ENCODE results near the gene ACKR2. TPM values are rescaled to one million over a fixed set of nuclear protein-coding genes. Genes with fewer than 3 reads are reported as not detected.

The ACKR2 gene
- total and polyA plus RNA-seq, 2 of the 13 experiments (the other 11 are each of a cell fraction or from before 2014, with no cell fraction given): 1.1 to 1.9 TPM

- TF ChIP-seq SIN3A (IDR thresholded peaks at IDR 0.05; ENCODE audit: borderline replicate concordance, low read depth, low read length): 0 out of 2 replicates have a peak, but pooled peaks have one; percentile 14
- peak; percentile 88 for TF ChIP-seq FOXC1 (CRISPR knock-in tag; IDR thresholded peaks at IDR 0.05; ENCODE audit: borderline replicate concordance)
- TF ChIP-seq ZBTB7A (CRISPR knock-in tag; IDR thresholded peaks at IDR 0.05): peak; percentile 16; the same call in 1 of the 2 replicates
- no peak for TF ChIP-seq SOX13 (IDR thresholded peaks at IDR 0.05)
- peak in 1 of 2 experiments; percentile 39; a peak in 1 of 4 replicates for TF ChIP-seq SOX13 (CRISPR knock-in tag; conservative IDR thresholded peaks at IDR 0.05 in 1 of 2, IDR thresholded peaks at IDR 0.05 in 1 of 2)
- TF ChIP-seq PPARG (CRISPR knock-in tag; conservative IDR thresholded peaks at IDR 0.05): peak; percentile 17
- TF ChIP-seq NKX3-1 (CRISPR knock-in tag; IDR thresholded peaks at IDR 0.05): 0 out of 2 replicates have a peak, but pooled peaks have one; percentile 67
- TF ChIP-seq NFIC (IDR thresholded peaks at IDR 0.05; ENCODE audit: low read length): peak; percentile 71
- TF ChIP-seq EP300 (IDR thresholded peaks at IDR 0.05; ENCODE audit: low read depth in 2 of 2, low read length in 2 of 2): peak in 1 of 2 experiments; percentile 67; a peak in 2 of 4 replicates
- TF ChIP-seq EP300 (CRISPR knock-in tag; IDR thresholded peaks at IDR 0.05; ENCODE audit: borderline replicate concordance): no peak
- TF ChIP-seq SOX6 (IDR thresholded peaks at IDR 0.05): no peak
- peak; percentile 8; the same call in 1 of the 2 replicates for TF ChIP-seq SOX6 (CRISPR knock-in tag; IDR thresholded peaks at IDR 0.05)
- TF ChIP-seq NR2F6 (IDR thresholded peaks at IDR 0.05): peak; percentile 58
- TF ChIP-seq NR2F6 (CRISPR knock-in tag; IDR thresholded peaks at IDR 0.05): no peak; the same call in 1 of the 2 replicates
- TF ChIP-seq, protein P1, sequence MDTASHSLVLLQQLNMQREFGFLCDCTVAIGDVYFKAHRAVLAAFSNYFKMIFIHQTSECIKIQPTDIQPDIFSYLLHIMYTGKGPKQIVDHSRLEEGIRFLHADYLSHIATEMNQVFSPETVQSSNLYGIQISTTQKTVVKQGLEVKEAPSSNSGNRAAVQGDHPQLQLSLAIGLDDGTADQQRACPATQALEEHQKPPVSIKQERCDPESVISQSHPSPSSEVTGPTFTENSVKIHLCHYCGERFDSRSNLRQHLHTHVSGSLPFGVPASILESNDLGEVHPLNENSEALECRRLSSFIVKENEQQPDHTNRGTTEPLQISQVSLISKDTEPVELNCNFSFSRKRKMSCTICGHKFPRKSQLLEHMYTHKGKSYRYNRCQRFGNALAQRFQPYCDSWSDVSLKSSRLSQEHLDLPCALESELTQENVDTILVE (CRISPR knock-in tag; IDR thresholded peaks at IDR 0.05): peak; percentile 12; the same call in 1 of the 2 replicates
- 0 out of 2 replicates have a peak, but pooled peaks have one; percentile 32 for TF ChIP-seq ZFP91 (CRISPR knock-in tag; IDR thresholded peaks at IDR 0.05; ENCODE audit: borderline replicate concordance)
- TF ChIP-seq NCOA2 (CRISPR knock-in tag; IDR thresholded peaks at IDR 0.05): peak; percentile 77
- peak; percentile 77; the same call in 1 of the 2 replicates for TF ChIP-seq EHMT2 (IDR thresholded peaks at IDR 0.05; ENCODE audit: borderline replicate concordance, low read depth, low read length)
- TF ChIP-seq HDAC6 (IDR thresholded peaks at IDR 0.05; ENCODE audit: low read depth, low read length): no peak
- peak; percentile 62 for TF ChIP-seq HNF4A (CRISPR knock-in tag; IDR thresholded peaks at IDR 0.05)
- peak; percentile 68 for TF ChIP-seq PAXIP1 (CRISPR knock-in tag; conservative IDR thresholded peaks at IDR 0.05)
- peak; percentile 49; the same call in 1 of the 2 replicates for TF ChIP-seq YEATS4 (CRISPR knock-in tag; IDR thresholded peaks at IDR 0.05; ENCODE audit: borderline replicate concordance)
- TF ChIP-seq NCOA1 (CRISPR knock-in tag; IDR thresholded peaks at IDR 0.05): peak; percentile 97
- no peak for TF ChIP-seq NR3C1 (CRISPR knock-in tag; IDR thresholded peaks at IDR 0.05)
- peak; percentile 23; the same call in 1 of the 2 replicates for TF ChIP-seq ZFY (CRISPR knock-in tag; IDR thresholded peaks at IDR 0.05)
Observed at GRCh38 chr3:42829628-42830436, 20.6 kb downstream of the ACKR2 start (continued).
